ENCODE data around the gene PDPN. TPM values are rescaled to one million over a fixed set of nuclear protein-coding genes. Genes with fewer than 3 reads are reported as not detected.
A peak's percentile ranks its signal among the peaks of the same experiment; 100 is the strongest.

The PDPN gene
- total and polyA plus RNA-seq, 2 experiments from 2014 or later = 67.3 to 82.8 TPM

GRCh38 chr1:13604721-13605120 lies 21.1 kb downstream of the PDPN start:
- H3K27ac ChIP-seq (ENCODE audit: low read depth) = no peak overlapping the region
- H4K20me1 ChIP-seq (replicated peaks; ENCODE audit: insufficient read depth) = peaks cover 21% of the 10 kb centered on the region
- H3K27me3 ChIP-seq (ENCODE audit: insufficient read depth) = no peaks in the 10 kb centered on the region
- Mint-ChIP-seq H3K27me3 (ENCODE audit: insufficient read depth, low read depth, poor library complexity) (no peaks in the 10 kb centered on the region), H3K27ac (no peak overlapping the region), H3K9me3 (no peaks in the 10 kb centered on the region), H3K4me3 (no peak overlapping the region), H3K4me1 (peaks cover 42% of the 10 kb centered on the region), H3K36me3 (ENCODE audit: low read depth) (peaks cover 37% of the 10 kb centered on the region)
- no peak overlapping the region for H2AFZ ChIP-seq
- DNase-seq (ENCODE audit: low spot score) (no peak), ATAC-seq (no peak)
- H3F3A ChIP-seq (replicated peaks; ENCODE audit: low read depth) = no peaks in the 10 kb centered on the region; the same call in 1 of the 2 replicates
- TF ChIP-seq ETS1 (IDR thresholded peaks at IDR 0.05) = no peak
- TF ChIP-seq NANOG (IDR thresholded peaks at IDR 0.05; ENCODE audit: borderline replicate concordance) = no peak
- no peak for TF ChIP-seq EZH2phosphoT487 (IDR thresholded peaks at IDR 0.05; ENCODE audit: unreplicated experiment)
- no peak for TF ChIP-seq POLR2AphosphoS5 (IDR thresholded peaks at IDR 0.05; ENCODE audit: low read depth)
- TF ChIP-seq ZNF331 (CRISPR knock-in tag; IDR thresholded peaks at IDR 0.05; ENCODE audit: low read depth) = no peak
- TF ChIP-seq, protein P1, sequence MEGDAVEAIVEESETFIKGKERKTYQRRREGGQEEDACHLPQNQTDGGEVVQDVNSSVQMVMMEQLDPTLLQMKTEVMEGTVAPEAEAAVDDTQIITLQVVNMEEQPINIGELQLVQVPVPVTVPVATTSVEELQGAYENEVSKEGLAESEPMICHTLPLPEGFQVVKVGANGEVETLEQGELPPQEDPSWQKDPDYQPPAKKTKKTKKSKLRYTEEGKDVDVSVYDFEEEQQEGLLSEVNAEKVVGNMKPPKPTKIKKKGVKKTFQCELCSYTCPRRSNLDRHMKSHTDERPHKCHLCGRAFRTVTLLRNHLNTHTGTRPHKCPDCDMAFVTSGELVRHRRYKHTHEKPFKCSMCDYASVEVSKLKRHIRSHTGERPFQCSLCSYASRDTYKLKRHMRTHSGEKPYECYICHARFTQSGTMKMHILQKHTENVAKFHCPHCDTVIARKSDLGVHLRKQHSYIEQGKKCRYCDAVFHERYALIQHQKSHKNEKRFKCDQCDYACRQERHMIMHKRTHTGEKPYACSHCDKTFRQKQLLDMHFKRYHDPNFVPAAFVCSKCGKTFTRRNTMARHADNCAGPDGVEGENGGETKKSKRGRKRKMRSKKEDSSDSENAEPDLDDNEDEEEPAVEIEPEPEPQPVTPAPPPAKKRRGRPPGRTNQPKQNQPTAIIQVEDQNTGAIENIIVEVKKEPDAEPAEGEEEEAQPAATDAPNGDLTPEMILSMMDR (conservative IDR thresholded peaks at IDR 0.05; ENCODE audit: low read depth in 2 of 2) = no peak
- no peak for TF ChIP-seq EZH2 (IDR thresholded peaks at IDR 0.05; ENCODE audit: low read depth, unreplicated experiment)
- TF ChIP-seq ZNF462 (CRISPR knock-in tag; IDR thresholded peaks at IDR 0.05) = no peak
- TF ChIP-seq STAT1 (IDR thresholded peaks at IDR 0.05; ENCODE audit: unreplicated experiment) = no peak
- no peak for TF ChIP-seq ZNF114 (CRISPR knock-in tag; IDR thresholded peaks at IDR 0.05)
- TF ChIP-seq JUNB (IDR thresholded peaks at IDR 0.05; ENCODE audit: unreplicated experiment) = no peak
- no peak for TF ChIP-seq CREB1 (CRISPR knock-in tag; IDR thresholded peaks at IDR 0.05; ENCODE audit: low read depth)
- TF ChIP-seq, protein P2, sequence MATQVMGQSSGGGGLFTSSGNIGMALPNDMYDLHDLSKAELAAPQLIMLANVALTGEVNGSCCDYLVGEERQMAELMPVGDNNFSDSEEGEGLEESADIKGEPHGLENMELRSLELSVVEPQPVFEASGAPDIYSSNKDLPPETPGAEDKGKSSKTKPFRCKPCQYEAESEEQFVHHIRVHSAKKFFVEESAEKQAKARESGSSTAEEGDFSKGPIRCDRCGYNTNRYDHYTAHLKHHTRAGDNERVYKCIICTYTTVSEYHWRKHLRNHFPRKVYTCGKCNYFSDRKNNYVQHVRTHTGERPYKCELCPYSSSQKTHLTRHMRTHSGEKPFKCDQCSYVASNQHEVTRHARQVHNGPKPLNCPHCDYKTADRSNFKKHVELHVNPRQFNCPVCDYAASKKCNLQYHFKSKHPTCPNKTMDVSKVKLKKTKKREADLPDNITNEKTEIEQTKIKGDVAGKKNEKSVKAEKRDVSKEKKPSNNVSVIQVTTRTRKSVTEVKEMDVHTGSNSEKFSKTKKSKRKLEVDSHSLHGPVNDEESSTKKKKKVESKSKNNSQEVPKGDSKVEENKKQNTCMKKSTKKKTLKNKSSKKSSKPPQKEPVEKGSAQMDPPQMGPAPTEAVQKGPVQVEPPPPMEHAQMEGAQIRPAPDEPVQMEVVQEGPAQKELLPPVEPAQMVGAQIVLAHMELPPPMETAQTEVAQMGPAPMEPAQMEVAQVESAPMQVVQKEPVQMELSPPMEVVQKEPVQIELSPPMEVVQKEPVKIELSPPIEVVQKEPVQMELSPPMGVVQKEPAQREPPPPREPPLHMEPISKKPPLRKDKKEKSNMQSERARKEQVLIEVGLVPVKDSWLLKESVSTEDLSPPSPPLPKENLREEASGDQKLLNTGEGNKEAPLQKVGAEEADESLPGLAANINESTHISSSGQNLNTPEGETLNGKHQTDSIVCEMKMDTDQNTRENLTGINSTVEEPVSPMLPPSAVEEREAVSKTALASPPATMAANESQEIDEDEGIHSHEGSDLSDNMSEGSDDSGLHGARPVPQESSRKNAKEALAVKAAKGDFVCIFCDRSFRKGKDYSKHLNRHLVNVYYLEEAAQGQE (IDR thresholded peaks at IDR 0.05; ENCODE audit: unreplicated experiment) = no peak
- peaks cover 30% of the 10 kb centered on the region for H3K4me1 ChIP-seq (ENCODE audit: insufficient read depth)
- peaks cover 79% of the 10 kb centered on the region for H3K79me2 ChIP-seq (replicated peaks; ENCODE audit: insufficient read depth)
- H3K4me3 ChIP-seq = no peak overlapping the region
- H3K4me2 ChIP-seq = peak overlapping the region; percentile 8; the same call in 1 of the 2 replicates
- peaks cover 18% of the 10 kb centered on the region for H3K36me3 ChIP-seq (ENCODE audit: insufficient read depth)
- H3K9me2 ChIP-seq (ENCODE audit: insufficient read depth) = no peaks in the 10 kb centered on the region

Measured in GM23338 (cell line).